CD4-positive, alpha-beta T cell treated with Interleukin-10 for 1 hour (primary cell): ENCODE measurements around the gene ZNF107.

ENCODE experiments used
- DNase-seq: peaks from one replicate; pipeline ENCODE4 v3.0.0-alpha.2; 2020

ZNF107 gene

GRCh38 chr7:64665980-64666662 lies at the start of gene ZNF107:
Gene ZNF107 (plus strand): TSS chr7:64666133. CDS start chr7:64666283, 150 bp downstream.
- peak; percentile 92 for DNase-seq

GRCh38 chr7:64618785-64619456 lies 47.0 kb upstream of the ZNF107 start:
- peak; percentile 66 for DNase-seq

DNA sequence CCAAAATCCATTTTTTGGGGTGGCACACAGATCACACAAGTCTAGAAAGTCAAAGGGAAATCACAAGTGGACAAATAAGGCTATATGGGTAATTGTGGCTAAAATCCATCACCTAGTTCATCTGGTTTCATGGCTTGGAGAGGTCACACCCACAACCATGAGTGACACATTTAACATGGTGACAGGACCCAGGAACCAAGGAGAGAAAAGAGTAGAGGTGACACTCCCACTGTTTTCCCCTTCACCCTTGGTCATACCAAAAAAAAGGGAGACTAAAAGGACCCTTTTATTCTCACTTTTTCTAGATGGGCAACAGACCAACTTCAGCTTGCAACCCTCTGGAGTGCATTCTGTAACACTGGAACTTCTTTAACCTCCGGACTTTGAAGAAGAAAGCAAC lies 46.2 kb upstream of the ZNF107 start:
- DNase-seq: no peak

DNA sequence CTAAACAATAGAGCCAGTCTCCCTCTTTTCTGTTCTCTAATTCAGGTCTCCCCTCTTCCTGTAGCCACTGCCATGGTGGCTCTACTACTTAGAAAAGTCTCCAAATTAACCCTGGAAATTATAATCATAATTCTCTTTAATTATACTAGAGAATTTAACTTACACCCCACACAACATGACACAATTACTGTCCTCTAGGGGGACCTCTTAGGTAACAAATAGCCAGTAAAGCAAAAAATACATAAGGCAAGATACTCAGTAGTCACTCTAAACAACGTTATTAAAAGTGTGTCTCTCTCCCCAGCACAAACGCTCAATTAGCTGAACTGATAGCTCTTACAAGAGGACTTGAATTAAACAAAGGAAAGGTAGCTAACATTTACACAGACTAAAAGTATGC lies 44.3 kb upstream of the ZNF107 start:
- DNase-seq: no peak

DNA sequence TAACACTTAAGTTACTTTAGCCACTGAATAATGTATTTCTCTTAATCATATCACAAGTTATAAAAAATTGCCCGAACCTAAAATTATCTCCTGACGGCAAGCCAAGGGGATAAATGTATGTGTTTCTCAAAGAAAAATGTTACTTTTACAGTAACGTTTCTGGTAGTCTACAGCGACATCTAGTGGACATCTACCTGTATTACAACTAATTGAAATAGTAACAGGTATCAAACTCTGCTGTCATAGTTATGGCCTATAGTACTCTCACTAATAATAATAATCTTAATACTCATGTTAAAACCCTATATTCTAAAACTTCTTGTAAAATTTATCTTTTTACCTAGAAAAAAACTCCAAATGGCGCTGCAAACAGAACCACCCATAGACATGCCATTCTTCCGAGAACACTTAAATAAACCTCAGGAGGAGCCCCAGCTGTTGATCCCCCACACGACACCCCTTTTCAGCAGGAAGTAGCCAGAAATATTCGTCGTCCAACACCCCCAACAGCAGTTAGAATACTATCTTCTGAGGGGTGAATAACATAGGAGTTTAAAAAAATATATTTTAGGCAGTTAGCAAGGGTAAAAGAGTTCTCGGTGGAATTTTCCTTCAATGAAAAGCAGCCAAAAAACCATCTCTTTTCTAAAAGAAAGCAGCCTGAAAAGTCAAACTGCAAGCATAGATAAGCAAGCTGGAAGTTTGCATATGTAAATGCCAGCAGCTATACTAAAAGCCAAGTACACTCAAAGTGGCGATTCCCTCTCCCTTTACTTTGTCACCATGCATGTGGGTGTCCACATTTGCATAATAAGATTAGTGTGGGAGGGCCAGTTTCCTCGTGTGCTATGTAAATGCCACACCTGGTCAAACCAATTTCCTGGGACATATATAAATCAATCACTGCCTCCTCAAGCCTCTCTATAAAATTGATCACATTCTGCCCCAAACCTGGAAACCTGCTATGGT lies 40.5 kb upstream of the ZNF107 start:
- DNase-seq: peak; percentile 46

- no peak for DNase-seq
These were observed 39.9 kb upstream of the ZNF107 start for GRCh38 chr7:64626083-64626469.

- DNase-seq: no peak
These were observed 39.4 kb upstream of the ZNF107 start for GRCh38 chr7:64626557-64626956.

- DNase-seq: no peak
These were observed 37.7 kb upstream of the ZNF107 start for GRCh38 chr7:64628192-64628591.

DNA sequence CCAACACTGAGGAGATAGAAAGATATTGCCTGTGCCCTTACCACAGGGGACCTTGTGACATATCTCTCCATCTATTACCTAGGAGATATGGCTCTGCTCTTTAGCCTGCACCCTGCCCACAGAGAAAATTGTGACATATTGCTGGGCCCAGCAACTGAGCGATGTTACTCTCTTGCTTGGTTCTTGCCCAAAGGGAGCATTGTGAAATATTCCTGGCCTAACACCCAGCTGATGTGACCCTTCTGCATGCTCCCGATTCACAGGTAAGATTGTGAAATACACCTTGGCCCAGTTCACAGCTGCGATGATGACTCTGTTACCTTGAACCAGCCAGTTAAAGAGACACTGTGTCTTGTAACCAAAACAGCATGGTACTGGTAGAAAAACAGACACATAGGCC lies 37.2 kb upstream of the ZNF107 start:
- DNase-seq: no peak

GRCh38 chr7:64630496-64630895 lies 35.4 kb upstream of the ZNF107 start:
- peak; percentile 16 for DNase-seq

DNA sequence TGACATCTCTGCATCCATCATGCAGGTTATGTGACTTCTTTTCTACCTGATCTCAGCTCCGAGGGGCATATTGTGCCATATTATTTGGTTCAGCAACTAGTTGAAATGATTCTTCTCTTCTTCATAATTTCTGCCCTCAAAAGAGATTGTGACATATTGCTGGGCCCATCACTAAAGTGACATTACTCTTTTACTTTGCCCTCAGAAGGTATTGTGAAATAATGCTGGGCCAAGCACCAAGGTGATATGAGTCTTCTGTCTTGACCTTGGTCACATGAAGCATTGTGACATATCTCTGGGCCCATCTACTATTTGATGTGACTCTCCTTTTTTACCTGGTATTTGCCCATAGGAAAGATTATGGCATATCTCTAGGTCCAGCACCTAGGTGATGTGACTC lies 33.9 kb upstream of the ZNF107 start:
- no peak for DNase-seq

GRCh38 chr7:64633401-64633800 lies 32.5 kb upstream of the ZNF107 start:
- no peak for DNase-seq

GRCh38 chr7:64634406-64635062 lies 31.4 kb upstream of the ZNF107 start:
- DNase-seq: no peak

GRCh38 chr7:64636386-64636785 lies 29.5 kb upstream of the ZNF107 start:
- DNase-seq: peak; percentile 25

- no peak for DNase-seq
These were observed 28.1 kb upstream of the ZNF107 start for GRCh38 chr7:64637521-64638445.

GRCh38 chr7:64638822-64639221 lies 27.1 kb upstream of the ZNF107 start:
- no peak for DNase-seq

GRCh38 chr7:64639267-64640001 lies 26.5 kb upstream of the ZNF107 start:
- DNase-seq: peak; percentile 11

DNA sequence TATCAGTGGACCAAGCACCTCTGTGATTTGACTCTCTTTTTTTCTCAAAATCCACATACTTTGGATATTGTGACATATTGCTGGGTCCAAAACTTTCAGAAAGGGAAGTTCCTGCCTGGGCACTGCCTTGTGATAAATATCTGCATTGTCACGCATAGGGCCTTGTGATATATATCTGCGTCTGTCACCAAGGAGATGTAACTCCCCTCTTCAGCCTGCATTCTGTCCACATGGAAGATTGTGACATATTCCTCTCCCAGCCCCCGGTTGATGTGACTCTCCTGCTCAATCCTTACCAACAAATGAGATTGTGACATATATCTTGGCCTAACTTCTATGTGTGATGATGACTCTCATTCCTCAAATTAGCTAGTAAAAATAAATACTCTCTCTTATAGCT lies 25.4 kb upstream of the ZNF107 start:
- no peak for DNase-seq

GRCh38 chr7:64642046-64642445 lies 23.9 kb upstream of the ZNF107 start:
- DNase-seq: no peak

DNA sequence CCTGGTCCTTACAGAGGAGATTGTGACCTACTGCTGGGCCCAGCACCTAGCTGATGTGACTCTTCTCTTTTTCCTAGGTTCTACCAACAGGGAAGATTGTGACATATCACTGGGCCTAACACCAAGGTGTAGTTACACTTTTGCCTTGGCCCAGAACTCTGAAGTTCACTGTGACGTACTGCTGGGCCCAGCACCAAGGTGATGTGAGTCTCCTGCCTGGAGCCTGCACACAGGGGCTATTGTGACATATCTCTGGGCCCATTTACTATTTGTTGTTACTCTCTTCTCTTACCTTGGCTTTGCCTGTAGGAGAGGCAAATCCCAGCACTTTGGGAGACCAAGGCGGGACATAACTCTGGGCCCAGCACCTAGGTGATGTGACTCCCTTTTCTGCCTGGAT lies 23.1 kb upstream of the ZNF107 start:
- no peak for DNase-seq

DNA sequence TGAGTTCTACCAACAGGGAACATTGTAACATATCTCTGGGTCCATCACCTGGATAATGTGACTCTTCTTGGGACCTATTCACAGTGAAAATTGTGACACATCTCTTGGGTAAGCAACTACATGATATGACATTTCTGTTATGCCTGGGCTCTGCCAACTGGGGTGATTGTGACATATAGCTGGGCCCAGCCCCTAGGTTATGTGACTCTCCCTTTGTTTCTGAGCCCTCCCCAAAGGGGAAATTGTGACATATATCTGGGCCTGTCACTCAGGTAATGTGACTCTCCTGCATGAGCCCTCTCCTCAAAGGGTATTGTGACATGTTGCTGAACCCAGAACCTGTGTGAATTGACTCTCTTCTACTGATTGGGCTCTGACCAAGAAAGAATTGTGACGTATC lies 22.4 kb upstream of the ZNF107 start:
- no peak for DNase-seq
